ENCODE measurements around the gene DISP3.

Gene DISP3

DNA sequence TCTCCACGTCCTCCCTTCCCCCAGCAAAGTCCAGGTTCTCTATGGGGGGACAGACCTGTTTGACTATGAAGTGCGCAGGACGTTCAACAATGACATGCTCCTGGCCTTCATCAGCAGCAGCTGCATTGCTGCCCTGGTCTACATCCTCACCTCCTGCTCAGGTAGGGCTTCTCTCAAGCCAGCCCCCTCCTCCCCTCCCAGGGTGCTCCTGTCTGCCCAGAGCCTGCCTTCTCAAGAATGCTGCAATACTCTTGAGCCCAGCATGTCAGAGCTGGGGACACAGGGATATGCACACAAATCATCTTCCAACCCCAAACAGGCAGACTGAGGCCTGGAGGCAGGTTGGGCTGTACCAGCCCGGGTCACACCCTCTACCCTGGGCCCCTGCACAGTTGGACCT lies 35.4 kb downstream of the DISP3 start:
- no peak for DNase-seq (ENCODE audit: low spot score)

DNA sequence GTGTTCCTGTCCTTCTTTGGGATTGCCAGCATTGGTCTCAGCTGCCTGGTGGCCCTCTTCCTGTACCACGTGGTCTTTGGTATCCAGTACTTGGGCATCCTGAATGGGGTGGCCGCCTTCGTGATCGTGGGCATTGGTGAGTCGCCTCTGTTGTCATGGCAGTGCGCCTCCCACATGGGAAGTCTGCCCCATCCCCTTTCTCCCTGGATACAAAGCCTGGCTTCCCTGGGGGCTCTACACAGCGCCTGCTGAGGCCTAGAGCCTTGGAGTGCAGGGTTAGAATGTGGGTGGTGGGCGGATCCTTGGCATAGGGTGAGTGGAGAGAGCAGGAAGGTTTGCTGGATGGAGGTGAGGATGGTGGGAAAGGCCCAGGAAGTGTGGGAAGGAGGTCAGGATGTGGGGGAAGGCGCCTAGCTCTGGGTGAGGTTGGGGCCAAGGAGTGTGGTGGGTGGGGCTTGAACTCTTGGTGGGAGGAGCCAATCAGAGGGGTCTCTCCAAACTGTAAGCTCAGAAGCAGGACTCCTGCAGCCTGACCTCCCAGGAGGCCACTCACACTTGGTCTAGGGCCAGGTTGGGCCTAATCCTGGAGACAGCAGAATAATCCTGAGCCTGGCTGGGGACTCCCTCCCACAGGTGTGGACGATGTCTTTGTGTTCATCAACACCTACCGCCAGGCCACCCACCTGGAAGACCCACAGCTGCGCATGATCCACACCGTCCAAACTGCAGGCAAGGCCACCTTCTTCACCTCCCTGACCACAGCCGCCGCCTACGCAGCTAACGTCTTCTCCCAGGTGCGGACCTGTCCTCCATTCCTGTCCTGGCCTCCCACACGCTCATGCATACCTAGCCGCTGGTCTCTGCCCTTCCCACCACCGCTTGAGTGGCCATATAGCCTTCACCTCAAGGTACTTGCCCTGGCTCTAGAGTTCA lies 36.7 kb downstream of the DISP3 start:
- no peak for DNase-seq (ENCODE audit: low spot score)

- no peak for DNase-seq (ENCODE audit: low spot score)
Observed at GRCh38 chr1:11516961-11517635, 38.1 kb downstream of the DISP3 start.

DNA sequence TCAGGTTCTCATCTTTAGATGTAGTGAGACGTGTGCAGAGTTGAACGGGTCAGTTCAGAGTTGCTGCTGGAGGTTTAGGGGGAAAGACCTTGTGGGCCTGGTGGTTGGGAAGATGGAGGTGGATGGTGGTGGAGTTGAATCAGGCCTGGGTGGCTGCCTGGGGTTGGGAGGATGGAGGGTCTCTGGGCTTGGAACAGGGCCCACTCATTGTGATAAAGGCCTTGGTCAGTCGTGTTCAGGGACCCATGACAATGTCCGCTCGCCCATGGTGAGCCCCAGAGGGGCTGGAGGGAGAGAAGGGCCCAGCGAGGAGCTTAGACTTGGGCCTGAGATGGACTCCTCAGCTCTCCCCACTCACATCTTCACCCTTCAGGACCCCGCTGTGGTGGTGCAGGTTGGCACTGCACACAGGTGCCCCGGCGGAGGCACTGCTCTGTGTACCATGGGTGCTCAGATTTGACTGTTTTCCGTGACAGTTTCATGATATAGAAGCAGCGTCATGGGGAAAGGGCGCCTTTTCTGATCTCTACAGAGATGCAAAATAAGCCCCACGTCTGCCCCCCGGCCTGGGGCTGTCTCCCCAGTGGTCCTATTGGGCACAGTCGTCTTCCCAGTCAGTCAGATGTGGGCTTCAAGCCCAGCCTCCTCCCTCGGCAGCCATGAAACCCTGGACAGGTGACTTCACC lies 39.2 kb downstream of the DISP3 start:
- DNase-seq (ENCODE audit: low spot score) = no peak

DNA sequence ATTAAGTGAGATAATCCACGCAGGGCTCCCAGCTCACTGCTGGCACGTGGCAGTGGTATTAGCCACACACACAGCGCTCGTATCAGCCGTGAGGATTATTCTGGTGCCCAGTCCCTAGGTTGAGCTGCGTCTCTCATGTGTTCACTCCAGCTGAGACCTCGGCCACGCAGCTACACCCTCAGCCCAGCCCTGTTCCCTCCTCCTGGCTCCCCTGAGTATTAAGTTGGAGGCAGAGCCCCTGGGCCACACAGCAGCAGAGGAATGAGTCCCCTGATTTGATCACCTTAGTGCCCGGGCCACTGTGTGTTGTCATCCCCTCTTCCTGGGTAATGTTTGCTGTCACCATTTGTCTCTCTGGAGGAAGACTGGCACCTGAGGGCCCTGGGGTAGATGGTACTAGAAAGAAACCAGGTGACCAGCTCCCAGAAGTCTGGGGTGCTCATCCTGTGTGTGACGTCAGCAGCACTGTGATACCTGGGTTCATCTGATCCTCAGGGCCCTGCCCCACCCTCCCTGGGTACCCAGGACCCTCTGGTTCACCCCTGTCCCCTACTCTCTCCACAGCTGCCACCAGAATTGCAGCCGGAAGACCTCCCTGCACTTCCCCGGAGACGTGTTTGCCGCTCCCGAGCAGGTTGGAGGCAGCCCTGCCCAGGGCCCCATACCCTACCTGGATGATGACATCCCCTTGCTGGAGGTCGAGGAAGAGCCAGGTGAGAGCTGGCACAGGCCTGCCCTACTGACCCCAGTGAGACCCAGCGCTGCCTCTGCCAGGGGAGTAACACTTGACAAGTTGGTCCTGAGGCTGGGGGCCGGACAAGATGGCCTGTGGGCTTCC lies 40.1 kb downstream of the DISP3 start:
- DNase-seq (ENCODE audit: low spot score) = no peak

DNA sequence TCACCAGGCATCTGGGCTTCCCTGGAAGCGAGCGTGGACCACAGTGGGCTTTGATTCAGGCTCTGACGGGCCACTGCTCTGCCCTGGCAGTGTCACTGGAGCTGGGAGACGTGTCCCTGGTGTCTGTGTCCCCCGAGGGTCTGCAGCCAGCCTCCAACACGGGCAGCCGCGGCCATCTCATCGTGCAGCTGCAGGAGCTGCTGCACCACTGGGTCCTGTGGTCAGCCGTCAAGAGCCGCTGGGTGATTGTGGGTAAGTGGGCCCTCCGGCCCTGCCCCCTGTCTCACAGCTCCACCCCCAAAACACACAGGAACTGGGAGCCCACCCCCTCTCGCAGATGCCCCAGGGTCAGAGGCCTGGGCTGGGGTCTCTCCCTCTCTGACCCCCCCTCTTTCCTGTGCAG lies 40.7 kb downstream of the DISP3 start:
- no peak for DNase-seq (ENCODE audit: low spot score)

DNA sequence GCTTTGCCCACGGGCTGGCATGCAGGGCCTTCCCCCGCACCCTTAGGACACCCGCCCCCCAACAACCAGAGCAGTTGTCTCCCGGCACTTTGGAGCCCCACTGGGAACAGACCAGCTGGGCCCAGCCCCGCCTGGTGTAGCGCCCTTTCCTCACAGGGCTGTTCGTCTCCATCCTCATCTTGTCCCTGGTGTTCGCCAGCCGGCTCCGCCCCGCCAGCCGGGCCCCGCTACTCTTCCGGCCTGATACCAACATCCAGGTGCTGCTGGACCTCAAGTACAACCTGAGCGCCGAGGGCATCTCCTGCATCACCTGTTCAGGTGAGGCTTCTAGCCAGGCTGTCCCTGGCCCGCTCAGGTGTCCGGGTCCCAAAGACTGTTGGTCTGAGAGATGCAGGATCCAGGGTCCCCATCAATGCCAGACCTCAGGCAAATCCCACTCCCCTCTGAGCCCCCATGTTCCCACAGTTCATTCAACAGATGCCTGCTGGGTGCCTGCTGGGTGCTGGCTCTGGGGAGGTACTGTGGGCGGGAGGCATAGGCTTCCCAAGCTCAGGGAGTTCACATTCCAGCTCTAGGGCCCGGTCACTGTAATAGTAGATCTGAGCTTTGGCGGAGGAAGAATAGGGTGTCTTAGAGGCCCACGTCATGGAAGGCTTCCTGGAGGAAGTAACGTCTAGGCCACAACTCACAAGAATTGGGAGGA lies 41.7 kb downstream of the DISP3 start:
- DNase-seq (ENCODE audit: low spot score) = no peak

DNA sequence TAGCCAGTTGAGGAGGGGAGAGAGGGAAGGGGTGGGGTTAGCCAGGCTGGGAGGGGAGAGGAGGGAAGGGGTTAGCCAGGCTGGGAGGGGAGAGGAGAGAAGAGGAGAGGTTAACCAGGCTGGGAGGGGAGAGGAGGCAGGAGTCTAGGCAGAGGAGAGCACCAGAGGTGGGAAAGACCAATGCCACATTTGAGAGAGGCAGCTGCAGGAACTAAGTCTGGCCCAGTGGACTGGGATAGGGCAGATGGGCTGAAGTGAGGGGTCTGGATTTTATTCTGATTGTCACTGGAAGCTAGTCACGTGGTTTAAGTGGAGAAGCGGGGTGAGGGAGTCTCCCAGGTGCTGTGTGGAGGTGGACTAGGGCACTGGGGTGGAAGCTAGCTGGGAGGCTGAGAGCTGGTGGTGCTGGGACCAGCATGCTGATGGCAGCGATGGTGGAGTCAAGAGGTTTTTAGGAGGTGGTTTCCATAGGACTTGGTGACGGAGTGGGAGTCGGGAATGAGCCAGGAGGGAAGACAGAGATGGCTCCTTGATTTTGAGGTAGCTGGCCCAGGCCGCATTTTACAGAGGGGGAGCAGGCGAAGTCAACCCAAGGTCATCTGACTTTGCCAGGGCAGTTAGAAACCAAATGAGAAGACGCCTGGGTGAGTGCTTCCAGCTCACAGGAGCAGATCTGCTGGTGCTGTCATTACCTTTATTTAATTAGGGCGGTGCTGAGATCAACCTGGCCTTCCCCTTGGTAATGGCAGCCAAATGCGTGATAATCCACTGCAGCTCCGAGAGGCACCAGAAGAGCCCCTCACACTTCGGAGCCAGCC lies 42.8 kb downstream of the DISP3 start:
- no peak for DNase-seq (ENCODE audit: low spot score)

GRCh38 chr1:11522400-11523235 lies 43.7 kb downstream of the DISP3 start:
- no peak for DNase-seq (ENCODE audit: low spot score)

DNA sequence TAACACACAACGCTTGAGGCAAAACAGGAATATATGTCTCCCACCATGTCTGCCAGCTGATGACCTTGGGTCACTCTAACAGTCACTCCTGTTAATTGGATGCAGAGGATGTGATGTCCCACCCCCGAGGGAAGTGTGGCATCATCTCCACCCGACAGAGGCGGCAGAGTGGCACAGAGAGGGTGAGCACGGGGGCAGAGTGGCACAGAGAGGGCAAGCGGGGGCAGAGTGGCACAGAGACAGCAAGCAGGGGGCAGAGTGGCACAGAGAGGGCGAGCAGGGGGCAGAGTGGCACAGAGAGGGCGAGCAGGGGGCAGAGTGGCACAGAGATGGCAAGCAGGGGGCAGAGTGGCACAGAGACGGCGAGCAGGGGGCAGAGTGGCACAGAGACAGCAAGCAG lies 44.3 kb downstream of the DISP3 start:
- DNase-seq (ENCODE audit: low spot score) = no peak

- DNase-seq (ENCODE audit: low spot score) = no peak
Observed at GRCh38 chr1:11523746-11524464, 45.0 kb downstream of the DISP3 start.

DNA sequence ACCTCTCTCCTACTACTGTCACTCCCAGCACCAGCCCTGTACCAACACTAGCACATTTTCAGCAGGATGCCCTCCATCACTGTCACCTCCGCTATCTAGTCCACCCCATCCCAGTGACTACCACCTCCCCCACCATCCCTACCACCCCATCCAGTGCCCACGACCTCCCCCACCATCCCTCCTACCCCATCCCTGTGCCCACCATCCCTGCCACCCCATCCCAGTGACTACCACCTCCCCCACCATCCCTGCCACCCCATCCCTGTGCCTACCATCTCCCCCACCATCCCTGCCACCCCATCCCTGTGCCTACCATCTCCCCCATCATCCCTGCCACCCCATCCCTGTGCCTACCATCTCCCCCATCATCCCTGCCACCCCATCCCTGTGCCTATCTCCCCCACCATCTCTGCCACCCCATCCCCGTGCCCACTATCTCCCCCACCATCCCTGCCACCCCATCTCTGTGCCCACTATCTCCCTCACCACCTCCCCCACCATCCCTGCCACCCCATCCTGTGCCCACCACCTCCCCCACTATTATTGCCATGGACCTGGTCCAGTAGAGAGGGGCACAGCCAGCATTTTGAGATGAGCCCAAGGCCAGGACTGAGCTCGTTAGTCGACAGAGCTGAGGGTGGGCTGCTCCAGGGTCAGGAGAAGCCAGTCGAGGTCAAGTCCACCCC lies 45.7 kb downstream of the DISP3 start:
- DNase-seq (ENCODE audit: low spot score) = no peak

GRCh38 chr1:11525151-11525505 lies 46.2 kb downstream of the DISP3 start:
- DNase-seq (ENCODE audit: low spot score) = no peak

GRCh38 chr1:11525516-11525915 lies 46.6 kb downstream of the DISP3 start:
- no peak for DNase-seq (ENCODE audit: low spot score)

GRCh38 chr1:11526071-11526895 lies 47.3 kb downstream of the DISP3 start:
- no peak for DNase-seq (ENCODE audit: low spot score)

DNA sequence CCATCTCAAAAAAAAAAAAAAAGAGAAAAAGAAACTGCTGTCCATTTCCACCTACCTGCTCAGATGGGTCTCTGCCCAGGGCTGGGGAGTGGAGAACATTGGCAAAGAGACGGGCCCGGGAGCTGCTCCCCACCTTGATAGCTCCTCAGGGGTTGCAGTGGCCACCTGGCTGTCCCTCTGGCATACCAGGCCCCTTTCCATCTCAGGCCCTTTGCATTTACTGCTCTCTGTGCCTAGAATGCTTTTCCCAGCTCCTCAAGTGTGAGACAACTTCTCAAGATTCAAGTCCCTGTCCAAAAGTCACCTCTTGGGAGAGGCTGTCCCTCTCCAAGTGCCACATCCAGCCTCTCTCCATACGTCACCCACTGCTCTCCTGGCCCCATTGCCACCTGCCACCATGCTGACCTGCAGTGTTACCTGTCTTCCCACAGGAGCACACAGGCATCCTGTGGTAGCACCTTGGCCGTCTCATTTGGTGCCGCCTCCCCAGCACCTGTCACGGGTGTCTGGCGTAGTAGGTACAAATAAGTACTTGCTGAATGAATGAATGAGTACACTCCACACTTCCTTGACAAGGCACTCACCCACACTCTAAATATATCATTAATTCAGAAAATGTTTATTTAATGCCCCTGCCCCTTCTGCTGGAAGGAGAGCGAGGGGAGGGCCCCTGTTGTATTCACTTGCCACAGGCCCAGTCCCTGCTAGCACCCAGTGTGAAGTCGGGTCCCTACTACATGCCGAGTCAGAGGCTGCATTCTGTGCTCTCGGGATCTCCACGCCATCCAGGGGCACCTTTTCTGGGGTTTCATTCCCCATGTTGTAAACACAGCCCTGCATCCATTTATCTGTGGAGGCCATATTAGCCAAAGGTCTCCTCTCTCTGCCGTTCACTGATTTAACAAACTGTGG lies 48.8 kb downstream of the DISP3 start:
- no peak for DNase-seq (ENCODE audit: low spot score)
